HG02610 (cell line): ENCODE measurements around the gene RNF38.
"Not testable (repeated sequence)": the region's sequence is repeated elsewhere in the genome, so short reads cannot be mapped to it uniquely, and the experiment has no call there.

Experiments
- ATAC-seq: cut with Tn5 transposase; IDR thresholded peaks from one replicate; pipeline ENCODE4 v1.9.1; 2021; ENCODE audit warnings: mild to moderate bottlenecking, moderate library complexity; ENCODE audit not compliant: unreplicated experiment

Gene RNF38

DNA sequence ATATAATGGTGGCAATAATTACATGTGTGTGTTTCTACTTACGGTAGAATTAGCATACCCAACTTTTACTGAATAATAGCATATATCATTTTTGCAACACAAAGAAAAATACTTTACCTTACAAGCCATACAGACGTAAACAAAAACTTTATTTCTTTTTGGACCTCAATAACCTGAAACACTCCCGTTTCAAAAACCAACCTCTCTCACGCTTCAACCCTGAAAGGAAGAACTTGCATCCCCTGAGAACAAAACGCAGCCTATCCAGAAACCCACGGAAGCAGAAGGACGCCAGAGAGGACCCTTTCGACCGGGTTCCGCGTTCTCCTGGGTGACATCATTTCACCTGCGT, at the start of gene RNF38:
Gene RNF38, minus strand, starts transcription at position 290 of the 352 bp plus-strand sequence. Its CDS starts 161 bp downstream, at position 129.
- no peak for ATAC-seq

DNA sequence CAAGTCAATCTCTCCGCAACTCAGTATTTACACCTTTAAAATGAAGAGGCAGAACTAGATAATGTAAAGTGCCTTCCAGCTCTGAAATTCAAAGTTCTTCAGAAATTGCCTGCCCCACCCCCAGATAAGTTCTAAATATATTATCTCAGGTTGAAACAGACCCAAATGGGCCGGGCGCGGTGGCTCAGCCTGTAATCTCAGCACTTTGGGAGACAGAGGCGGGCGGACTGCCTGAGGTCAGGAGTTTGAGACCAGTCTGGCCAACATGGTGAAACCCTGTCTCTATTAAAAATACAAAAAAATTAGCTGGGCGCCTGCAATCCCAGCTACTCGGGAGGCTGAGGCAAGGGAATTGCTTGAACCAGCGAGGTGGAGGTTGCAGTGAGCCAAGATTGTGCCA, 48.5 kb upstream of the RNF38 start:
- not testable (repeated sequence) for ATAC-seq

GRCh38 chr9:36448017-36448416, 47.9 kb upstream of the RNF38 start:
- no peak for ATAC-seq

DNA sequence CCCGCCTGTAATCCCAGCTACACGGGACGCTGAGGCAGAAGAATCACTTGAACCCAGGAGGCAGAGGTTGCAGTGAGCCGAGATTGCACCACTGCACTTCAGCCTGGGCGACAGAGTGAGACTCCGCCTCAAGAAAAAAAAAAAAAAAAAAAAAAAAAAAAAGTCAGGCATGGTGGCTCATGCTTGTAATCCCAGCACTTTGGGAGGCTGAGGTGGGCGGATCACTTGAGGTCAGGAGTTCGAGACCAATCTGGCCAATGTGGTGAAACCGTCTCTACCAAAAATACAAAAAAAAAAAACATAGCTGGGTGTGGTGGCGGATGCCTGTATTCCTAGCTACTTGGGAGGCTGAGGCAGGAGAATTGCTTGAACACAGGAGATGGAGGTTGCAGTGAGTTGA, 46.6 kb upstream of the RNF38 start:
- not testable (repeated sequence) for ATAC-seq

- no peak for ATAC-seq
Observed at GRCh38 chr9:36445800-36446361, 45.8 kb upstream of the RNF38 start.

DNA sequence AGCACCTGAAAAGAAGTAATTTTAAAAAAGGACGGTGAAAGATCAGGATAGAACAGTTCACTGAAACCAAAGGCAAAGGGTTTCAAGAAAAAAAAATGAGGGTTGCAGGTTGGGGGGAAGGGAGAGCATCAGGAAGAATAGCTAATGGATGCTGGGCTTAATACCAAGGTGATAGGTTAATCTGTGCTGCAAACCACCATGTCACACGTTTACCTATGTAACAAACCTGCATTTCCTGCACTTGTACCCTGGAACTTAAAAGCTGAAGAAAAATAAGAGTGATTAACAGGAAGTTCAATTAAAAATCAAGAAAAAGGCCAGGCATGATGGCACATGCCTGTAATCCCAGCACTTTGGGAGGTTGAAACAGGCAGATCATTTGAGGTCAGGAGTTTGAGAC, 44.1 kb upstream of the RNF38 start:
- no peak for ATAC-seq

- ATAC-seq, result no peak
Observed at GRCh38 chr9:36443581-36443980, 43.5 kb upstream of the RNF38 start.

DNA sequence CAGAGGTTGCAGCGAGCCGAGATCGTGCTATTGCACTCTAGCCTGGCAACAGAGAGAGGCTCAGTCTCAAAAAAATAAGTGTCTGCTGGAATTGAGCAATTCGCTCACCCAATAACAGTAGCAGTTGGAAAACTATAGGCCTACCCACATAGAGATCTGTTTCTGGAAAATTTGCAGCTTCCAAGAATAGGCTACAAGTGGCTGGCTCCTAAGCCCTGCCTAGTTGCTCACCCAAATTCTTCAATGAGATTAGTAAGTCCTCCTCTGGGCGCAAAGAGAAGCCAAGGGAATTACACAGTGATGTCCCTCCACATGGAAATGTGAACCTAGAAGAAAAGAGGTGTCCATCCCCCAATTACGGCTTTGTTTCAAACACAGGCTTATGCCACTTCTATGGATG, 42.6 kb upstream of the RNF38 start:
- ATAC-seq, result no peak

DNA sequence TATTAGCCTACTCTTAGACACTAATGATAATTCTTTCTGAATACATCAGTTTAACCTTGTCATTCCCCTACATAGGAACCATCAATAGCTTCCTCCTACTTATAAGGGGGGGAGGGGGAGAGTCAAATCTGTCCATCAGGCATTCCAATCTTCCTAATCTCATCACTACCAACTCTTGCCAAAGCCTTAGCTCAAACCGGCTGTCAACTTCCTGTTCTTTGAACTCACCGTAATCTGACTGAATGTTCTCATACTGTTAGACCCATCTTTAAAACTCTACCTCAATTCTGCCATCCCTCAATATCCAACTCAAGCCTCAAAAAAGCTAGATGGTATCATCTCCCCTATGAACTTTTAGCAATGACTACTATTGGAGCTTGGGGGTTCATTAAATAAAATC, 41.9 kb upstream of the RNF38 start:
- ATAC-seq, result no peak

DNA sequence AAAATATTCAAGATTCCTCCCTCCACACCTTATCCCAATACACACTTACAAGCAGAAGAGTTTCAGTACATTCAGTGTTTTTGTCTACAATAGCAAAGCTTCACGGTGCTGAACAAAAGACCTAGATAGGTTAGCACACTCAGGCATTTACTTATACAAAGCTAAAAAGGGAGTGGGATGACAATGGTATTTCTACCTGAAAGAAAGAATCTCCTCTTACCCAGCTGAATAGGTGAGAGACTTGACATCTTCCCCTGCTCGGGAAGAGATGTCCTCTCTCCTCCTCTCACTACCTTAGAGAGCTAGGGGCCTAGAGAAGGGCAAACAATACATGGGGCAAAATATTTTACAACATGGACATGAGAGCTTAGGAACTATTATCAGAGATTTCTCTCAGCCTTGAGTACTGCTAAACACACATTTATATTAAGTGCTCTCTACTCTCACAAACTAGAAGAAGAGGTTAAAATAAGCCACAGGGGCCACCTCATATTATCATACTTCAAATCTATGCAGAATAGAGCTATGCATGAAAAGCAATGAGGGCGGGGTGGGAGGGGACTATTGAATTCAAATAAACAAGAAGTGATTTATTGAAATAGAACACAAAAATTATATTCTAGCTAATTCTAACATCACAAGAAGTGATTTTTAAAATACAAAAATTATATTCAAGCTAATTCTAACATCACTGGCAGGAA, 38.6 kb upstream of the RNF38 start:
- ATAC-seq, result no peak

DNA sequence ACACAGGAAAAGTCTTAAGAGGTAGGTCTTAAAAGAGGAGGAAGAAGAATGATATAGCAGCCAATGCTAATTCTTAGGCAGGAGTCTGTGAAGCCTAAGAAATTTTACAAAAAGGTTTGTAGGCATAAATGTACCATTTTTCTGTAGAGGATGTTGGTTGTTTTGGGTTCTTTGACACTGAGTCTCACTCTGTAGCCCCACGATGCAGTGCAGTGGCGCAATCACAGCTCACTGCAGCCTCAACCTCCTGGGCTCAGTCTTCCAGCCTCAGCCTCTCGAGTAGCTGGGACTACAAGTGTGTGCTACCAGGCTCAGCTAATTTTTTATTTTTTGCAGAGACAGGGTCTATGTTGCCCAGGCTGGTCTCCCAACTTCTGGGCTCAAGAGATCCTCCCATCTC, 37.7 kb upstream of the RNF38 start:
- ATAC-seq, result no peak

- ATAC-seq, result no peak
Observed at GRCh38 chr9:36436909-36437308, 36.8 kb upstream of the RNF38 start.

DNA sequence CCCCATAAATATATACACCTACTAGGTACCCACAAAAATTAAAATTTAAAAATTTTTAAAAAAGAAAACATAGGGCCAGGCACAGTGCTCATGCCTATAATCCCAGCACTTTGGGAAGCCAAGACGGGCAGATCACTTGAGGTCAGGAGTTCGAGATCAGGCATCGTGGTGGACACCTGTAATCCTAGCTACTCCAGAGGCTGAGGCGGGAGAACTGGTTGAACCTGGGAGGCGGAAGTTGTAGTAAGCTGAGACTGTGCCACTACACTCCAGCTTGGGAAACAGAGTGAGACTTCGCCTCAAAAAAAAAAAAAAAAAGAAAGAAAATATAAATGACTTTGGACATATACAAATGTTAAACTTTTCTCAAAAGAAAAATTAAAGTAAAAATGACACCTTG, 33.3 kb upstream of the RNF38 start:
- no peak for ATAC-seq

DNA sequence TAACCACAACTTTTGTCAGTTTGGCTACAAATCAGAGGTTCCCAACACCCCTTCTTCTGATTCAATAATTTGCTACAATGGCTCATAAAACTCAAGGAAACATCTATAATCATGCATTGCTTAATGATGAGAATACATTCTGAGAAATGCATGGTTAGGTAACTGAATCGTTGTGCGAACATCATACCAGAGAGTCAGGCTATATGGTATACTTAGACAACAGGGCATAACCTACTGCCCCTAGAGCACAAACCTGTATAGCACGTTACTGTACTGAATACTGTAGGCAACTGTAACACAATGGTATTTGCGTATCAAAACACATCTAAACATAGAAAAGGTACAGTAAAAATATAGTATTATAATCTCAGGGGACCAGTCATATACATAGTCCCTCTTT, 31.0 kb upstream of the RNF38 start:
- ATAC-seq, result no peak

- no peak for ATAC-seq
Observed at GRCh38 chr9:36426945-36427344, 26.9 kb upstream of the RNF38 start.

GRCh38 chr9:36426348-36426747, 26.3 kb upstream of the RNF38 start:
- no peak for ATAC-seq

DNA sequence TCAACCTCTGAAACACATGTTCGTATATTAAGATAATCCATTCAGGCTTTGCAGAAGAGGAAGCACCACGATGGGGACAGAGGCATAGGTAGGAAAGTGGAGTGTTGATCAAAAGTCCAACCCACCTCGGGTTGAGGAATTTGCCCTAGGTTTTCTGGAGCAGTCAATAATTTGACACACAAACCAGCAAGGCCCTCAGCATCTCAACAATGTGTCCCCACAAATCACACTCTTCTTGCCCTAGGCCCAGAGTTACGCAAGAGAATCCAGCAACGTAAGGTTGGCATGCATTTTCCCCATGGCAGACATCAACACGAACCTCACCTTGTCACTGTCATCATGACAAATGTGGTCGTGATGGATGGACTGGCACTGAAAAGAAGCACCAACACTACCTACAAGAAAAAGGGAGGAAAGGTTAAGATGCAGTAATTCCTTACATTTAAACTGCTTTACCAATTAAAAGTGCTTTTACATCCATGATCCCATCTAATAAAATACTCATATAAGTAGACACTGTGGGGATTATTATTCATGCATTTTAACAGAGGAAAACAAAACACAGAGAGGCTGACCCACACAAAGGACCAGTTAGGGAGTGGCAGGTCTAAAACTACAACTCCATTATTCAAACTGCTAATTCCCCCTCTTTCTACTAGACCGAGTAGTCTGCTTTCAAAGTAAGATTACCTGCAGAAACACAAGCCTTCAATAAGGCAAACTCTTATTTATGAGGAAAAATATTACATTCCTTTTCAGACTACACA, 24.4 kb upstream of the RNF38 start:
- ATAC-seq, result no peak

DNA sequence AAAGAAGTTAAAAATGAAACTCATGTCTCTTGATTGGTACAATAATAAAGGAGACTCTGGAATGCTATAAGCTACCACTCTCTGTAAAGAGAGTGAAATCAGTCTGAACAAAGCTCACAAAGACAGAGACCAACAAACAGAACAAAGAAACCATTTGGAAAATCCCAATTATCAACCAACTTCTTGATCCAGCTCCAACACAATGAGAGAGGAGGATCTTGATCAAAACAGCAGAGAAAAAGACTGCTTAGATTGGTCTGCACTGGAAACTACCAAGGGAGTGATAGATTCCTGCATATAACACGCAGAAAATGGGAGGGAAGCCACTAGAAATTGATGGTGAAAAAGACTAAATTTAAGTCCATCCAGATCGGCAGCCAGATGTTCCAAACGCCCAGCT, 23.1 kb upstream of the RNF38 start:
- ATAC-seq, result no peak

- no peak for ATAC-seq
Observed at GRCh38 chr9:36416890-36417289, 16.8 kb upstream of the RNF38 start.

GRCh38 chr9:36415822-36416525, 15.9 kb upstream of the RNF38 start:
- no peak for ATAC-seq

- not testable (repeated sequence) for ATAC-seq
Observed at GRCh38 chr9:36411410-36411809, 11.3 kb upstream of the RNF38 start.

- not testable (repeated sequence) for ATAC-seq
Observed at GRCh38 chr9:36409076-36409475, 9.0 kb upstream of the RNF38 start.
